Activated CD4-positive, alpha-beta memory T cell treated with anti-CD3 and anti-CD28 coated beads, Interleukin-2, amount 10 ng/mL, durations not matched to agents 7 days and 5 days (primary cell): ENCODE measurements around the gene HOXD1. TPM values are rescaled to one million over a fixed set of nuclear protein-coding genes. Genes with fewer than 3 reads are reported as not detected.

Source experiments
- CTCF ChIA-PET: fragments of 350-600 bp; sonication (Branson Sonifier 250); formaldehyde crosslinking; loops from one replicate; lab custom pipeline; 2021; ENCODE audit warnings: antibody characterized with exemption, inconsistent platforms; lab: Charles Lee
- POLR2A ChIA-PET: fragments of 350-600 bp; sonication (Branson Sonifier 250); formaldehyde crosslinking; loops from one replicate; lab custom pipeline; 2021; ENCODE audit warnings: antibody characterized with exemption; lab: Charles Lee
- DNase-seq: peaks from one replicate; pipeline ENCODE4 v3.0.0-alpha.2; 2020
- H3K27ac Mint-ChIP-seq: one replicate; pipeline ENCODE4 v1.8.0; 2021; ENCODE audit warnings: mild to moderate bottlenecking, mixed read lengths
- H3K27me3 Mint-ChIP-seq: one replicate; pipeline ENCODE4 v1.8.0; 2021; ENCODE audit warnings: mixed read lengths
- H3K36me3 Mint-ChIP-seq: one replicate; pipeline ENCODE4 v1.8.0; 2021; ENCODE audit warnings: low read depth, mixed read lengths
- H3K4me1 Mint-ChIP-seq: one replicate; pipeline ENCODE4 v1.8.0; 2021; ENCODE audit warnings: mixed read lengths
- H3K4me3 Mint-ChIP-seq: one replicate; pipeline ENCODE4 v1.8.0; 2021; ENCODE audit warnings: mild to moderate bottlenecking, mixed read lengths
- H3K9me3 Mint-ChIP-seq: one replicate; pipeline ENCODE4 v1.8.0; 2021; ENCODE audit warnings: mixed read lengths
- total RNA-seq, 2 experiments: library from RNA; stranded (reverse); gene quantifications; one replicate each; pipeline ENCODE4 v1.2.3, GENCODE V29; 2021

HOXD1 gene
- total RNA-seq, 2 experiments from 2014 or later: not detected

- no peaks in the 10 kb centered on the region for H3K9me3 Mint-ChIP-seq
- DNase-seq: no peak
- ChIA-PET POLR2A (no interaction called here), CTCF (interaction anchor here (1.1 kb wide), 1 partner anchor 62 kb away, joined by 3 read pairs; no protein-coding TSS in a partner anchor)
- H3K4me1 Mint-ChIP-seq: peaks cover 13% of the 10 kb centered on the region
- no peak overlapping the region for H3K4me3 Mint-ChIP-seq
- peaks cover 66% of the 10 kb centered on the region for H3K27me3 Mint-ChIP-seq
- peaks cover 4% of the 10 kb centered on the region for H3K36me3 Mint-ChIP-seq
- no peak overlapping the region for H3K27ac Mint-ChIP-seq
These were observed 559 bp downstream of the HOXD1 start for GRCh38 chr2:176188774-176189680.

DNA sequence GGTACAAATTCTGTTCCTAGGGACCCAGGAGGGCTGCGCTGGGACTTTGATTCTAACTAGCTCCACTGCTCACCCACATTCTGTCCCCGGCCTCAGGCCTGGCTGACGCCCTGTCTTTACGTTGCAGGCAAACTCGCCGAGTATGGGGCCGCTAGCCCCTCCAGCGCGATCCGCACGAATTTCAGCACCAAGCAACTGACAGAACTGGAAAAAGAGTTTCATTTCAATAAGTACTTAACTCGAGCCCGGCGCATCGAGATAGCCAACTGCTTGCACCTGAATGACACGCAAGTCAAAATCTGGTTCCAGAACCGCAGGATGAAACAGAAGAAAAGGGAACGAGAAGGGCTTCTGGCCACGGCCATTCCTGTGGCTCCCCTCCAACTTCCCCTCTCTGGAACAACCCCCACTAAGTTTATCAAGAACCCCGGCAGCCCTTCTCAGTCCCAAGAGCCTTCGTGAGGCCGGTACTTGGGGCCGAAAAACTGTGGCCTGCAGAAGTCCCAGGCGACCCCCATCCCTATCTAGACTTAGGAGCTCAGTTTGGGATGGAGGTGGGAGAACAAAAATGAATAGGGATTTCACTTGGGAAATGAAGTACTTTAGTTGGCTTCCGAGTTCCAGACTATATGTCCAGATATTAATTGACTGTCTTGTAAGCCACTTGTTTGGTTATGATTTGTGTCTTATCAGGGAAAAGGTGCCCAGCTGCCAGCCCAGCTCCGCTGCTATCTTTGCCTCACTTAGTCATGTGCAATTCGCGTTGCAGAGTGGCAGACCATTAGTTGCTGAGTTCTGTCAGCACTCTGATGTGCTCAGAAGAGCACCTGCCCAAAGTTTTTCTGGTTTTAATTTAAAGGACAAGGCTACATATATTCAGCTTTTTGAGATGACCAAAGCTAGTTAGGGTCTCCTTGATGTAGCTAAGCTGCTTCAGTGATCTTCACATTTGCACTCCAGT lies 1.5 kb downstream of the HOXD1 start:
- no peaks in the 10 kb centered on the region for H3K9me3 Mint-ChIP-seq
- no peak for DNase-seq
- H3K4me3 Mint-ChIP-seq: no peak overlapping the region
- H3K4me1 Mint-ChIP-seq: peaks cover 13% of the 10 kb centered on the region
- peaks cover 4% of the 10 kb centered on the region for H3K36me3 Mint-ChIP-seq
- H3K27ac Mint-ChIP-seq: no peak overlapping the region
- ChIA-PET CTCF (interaction anchor here (0.6 to 1.2 kb wide), 3 partner anchors 13 to 483 kb away, joined by 3 to 4 read pairs (median 3); no protein-coding TSS in a partner anchor), POLR2A (no interaction called here)
- H3K27me3 Mint-ChIP-seq: peaks cover 69% of the 10 kb centered on the region

DNA sequence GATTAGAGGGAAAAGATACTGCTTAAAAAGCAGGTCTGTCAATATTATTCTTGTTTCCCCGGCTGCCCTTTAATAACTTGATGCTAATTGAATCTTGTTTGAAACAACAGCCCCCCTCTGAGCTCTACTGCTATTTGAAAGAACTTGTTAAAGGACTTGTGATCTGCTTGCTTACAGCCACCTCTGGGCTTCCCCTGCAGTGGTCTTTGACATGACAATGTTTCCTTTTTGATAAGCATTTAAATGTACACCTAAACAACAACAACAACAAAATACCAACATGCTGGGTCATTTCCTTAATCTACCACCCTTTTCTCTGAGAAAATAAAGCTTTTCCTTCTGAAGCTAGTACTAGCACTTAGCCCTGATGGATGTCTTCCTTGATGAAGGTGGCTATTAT lies 3.9 kb downstream of the HOXD1 start:
- Mint-ChIP-seq H3K4me1 (peaks cover 11% of the 10 kb centered on the region), H3K27me3 (peaks cover 63% of the 10 kb centered on the region), H3K27ac (no peak overlapping the region), H3K9me3 (no peaks in the 10 kb centered on the region), H3K4me3 (no peak overlapping the region), H3K36me3 (peaks cover 4% of the 10 kb centered on the region)
- DNase-seq: no peak
- CTCF ChIA-PET: interaction anchor here (0.8 kb wide), 1 partner anchor 113 kb away, joined by 4 read pairs; no protein-coding TSS in a partner anchor
- POLR2A ChIA-PET: no interaction called here

- Mint-ChIP-seq H3K27ac (no peak overlapping the region), H3K27me3 (peaks cover 63% of the 10 kb centered on the region), H3K4me3 (no peak overlapping the region), H3K4me1 (peaks cover 4% of the 10 kb centered on the region), H3K9me3 (no peaks in the 10 kb centered on the region), H3K36me3 (peaks cover 2% of the 10 kb centered on the region)
- CTCF ChIA-PET: no interaction called here
- no peak for DNase-seq
- POLR2A ChIA-PET: no interaction called here
These were observed 4.6 kb downstream of the HOXD1 start for GRCh38 chr2:176193048-176193447.

DNA sequence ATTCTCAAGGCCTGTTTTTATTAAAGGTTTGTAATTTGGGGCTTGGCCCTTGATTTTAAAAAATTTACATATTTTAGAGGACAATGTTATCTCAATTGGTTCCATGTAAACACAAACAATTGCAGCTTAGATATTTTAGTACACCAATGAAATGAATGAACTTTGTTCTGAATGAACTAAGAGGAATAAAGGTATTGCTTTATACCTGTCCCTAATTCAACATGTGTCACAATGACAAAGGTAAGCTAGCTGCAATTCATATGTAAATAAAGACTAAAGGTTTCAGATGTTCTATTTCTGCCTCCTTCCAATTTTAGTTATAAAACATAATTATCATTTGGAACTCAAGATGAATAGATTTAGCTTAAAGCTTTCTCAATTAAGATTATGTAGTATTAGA lies 11.4 kb downstream of the HOXD1 start:
- Mint-ChIP-seq H3K4me1 (no peaks in the 10 kb centered on the region), H3K36me3 (no peaks in the 10 kb centered on the region), H3K27me3 (peaks cover 26% of the 10 kb centered on the region), H3K27ac (no peak overlapping the region), H3K9me3 (no peaks in the 10 kb centered on the region), H3K4me3 (no peak overlapping the region)
- CTCF ChIA-PET: interaction anchor here (0.7 to 0.9 kb wide), 2 partner anchors 23 to 297 kb away, joined by 3 read pairs; no protein-coding TSS in a partner anchor
- no peak for DNase-seq
- POLR2A ChIA-PET: no interaction called here

DNA sequence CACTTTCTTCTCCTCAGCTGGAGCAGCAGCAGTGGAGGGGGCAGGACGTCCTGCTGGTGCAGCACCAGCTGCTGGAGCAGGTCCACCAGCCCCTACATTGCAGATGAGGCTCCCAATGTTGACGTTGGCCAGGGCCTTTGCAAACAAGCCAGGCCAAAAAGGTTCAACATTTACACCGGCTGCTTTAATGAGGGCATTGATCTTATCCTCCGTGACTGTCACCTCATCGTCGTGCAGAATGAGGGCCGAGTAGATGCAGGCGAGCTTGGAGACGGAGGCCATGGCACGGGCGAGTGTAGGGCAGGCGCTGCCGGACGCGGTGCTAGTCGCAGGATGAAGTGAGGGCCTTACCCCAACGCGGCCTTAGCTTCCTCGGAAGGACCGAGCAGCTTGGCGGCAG lies 12.5 kb downstream of the HOXD1 start:
- Mint-ChIP-seq H3K4me1 (no peaks in the 10 kb centered on the region), H3K4me3 (no peak overlapping the region), H3K27ac (no peak overlapping the region), H3K27me3 (peaks cover 23% of the 10 kb centered on the region), H3K36me3 (no peaks in the 10 kb centered on the region), H3K9me3 (no peaks in the 10 kb centered on the region)
- ChIA-PET POLR2A (no interaction called here), CTCF (no interaction called here)
- no peak for DNase-seq

GRCh38 chr2:176202491-176202890 lies 14.0 kb downstream of the HOXD1 start:
- no peaks in the 10 kb centered on the region for H3K36me3 Mint-ChIP-seq
- H3K27me3 Mint-ChIP-seq: peaks cover 16% of the 10 kb centered on the region
- DNase-seq: no peak
- POLR2A ChIA-PET: no interaction called here
- no peaks in the 10 kb centered on the region for H3K9me3 Mint-ChIP-seq
- no peaks in the 10 kb centered on the region for H3K4me1 Mint-ChIP-seq
- CTCF ChIA-PET: no interaction called here
- H3K27ac Mint-ChIP-seq: no peak overlapping the region
- H3K4me3 Mint-ChIP-seq: no peak overlapping the region

GRCh38 chr2:176205126-176205525 lies 16.7 kb downstream of the HOXD1 start:
- DNase-seq: no peak
- CTCF ChIA-PET: no interaction called here
- POLR2A ChIA-PET: no interaction called here
- H3K4me1 Mint-ChIP-seq: no peaks in the 10 kb centered on the region
- no peak overlapping the region for H3K4me3 Mint-ChIP-seq
- H3K27me3 Mint-ChIP-seq: peaks cover 13% of the 10 kb centered on the region
- no peaks in the 10 kb centered on the region for H3K9me3 Mint-ChIP-seq
- no peaks in the 10 kb centered on the region for H3K36me3 Mint-ChIP-seq
- H3K27ac Mint-ChIP-seq: no peak overlapping the region

GRCh38 chr2:176206136-176206535 lies 17.7 kb downstream of the HOXD1 start:
- POLR2A ChIA-PET: no interaction called here
- CTCF ChIA-PET: no interaction called here
- Mint-ChIP-seq H3K4me3 (no peak overlapping the region), H3K4me1 (no peaks in the 10 kb centered on the region), H3K36me3 (no peaks in the 10 kb centered on the region), H3K27me3 (peaks cover 15% of the 10 kb centered on the region), H3K9me3 (no peaks in the 10 kb centered on the region), H3K27ac (no peak overlapping the region)
- DNase-seq: no peak

- H3K27ac Mint-ChIP-seq: no peak overlapping the region
- no peaks in the 10 kb centered on the region for H3K36me3 Mint-ChIP-seq
- CTCF ChIA-PET: interaction anchor here (0.7 kb wide), 1 partner anchor 28 kb away, joined by 3 read pairs; no protein-coding TSS in a partner anchor
- H3K27me3 Mint-ChIP-seq: peaks cover 18% of the 10 kb centered on the region
- H3K9me3 Mint-ChIP-seq: no peaks in the 10 kb centered on the region
- POLR2A ChIA-PET: no interaction called here
- H3K4me1 Mint-ChIP-seq: no peaks in the 10 kb centered on the region
- H3K4me3 Mint-ChIP-seq: no peak overlapping the region
- DNase-seq: no peak
These were observed 18.2 kb downstream of the HOXD1 start for GRCh38 chr2:176206682-176207081.

- Mint-ChIP-seq H3K27me3 (peaks cover 13% of the 10 kb centered on the region), H3K27ac (no peak overlapping the region), H3K9me3 (no peaks in the 10 kb centered on the region), H3K36me3 (no peaks in the 10 kb centered on the region), H3K4me3 (no peak overlapping the region), H3K4me1 (no peaks in the 10 kb centered on the region)
- DNase-seq: no peak
- ChIA-PET CTCF (interaction anchor here (1.4 to 1.6 kb wide), 2 partner anchors 84 to 244 kb away, joined by 3 to 4 read pairs; no protein-coding TSS in a partner anchor), POLR2A (no interaction called here)
These were observed 22.6 kb downstream of the HOXD1 start for GRCh38 chr2:176211110-176211509.

- Mint-ChIP-seq H3K4me1 (no peaks in the 10 kb centered on the region), H3K27ac (no peak overlapping the region), H3K4me3 (no peak overlapping the region), H3K27me3 (peaks cover 13% of the 10 kb centered on the region), H3K36me3 (no peaks in the 10 kb centered on the region), H3K9me3 (no peaks in the 10 kb centered on the region)
- CTCF ChIA-PET: no interaction called here
- no peak for DNase-seq
- POLR2A ChIA-PET: no interaction called here
These were observed 23.8 kb downstream of the HOXD1 start for GRCh38 chr2:176212276-176212675.

- peaks cover 13% of the 10 kb centered on the region for H3K27me3 Mint-ChIP-seq
- CTCF ChIA-PET: no interaction called here
- no peaks in the 10 kb centered on the region for H3K4me1 Mint-ChIP-seq
- H3K4me3 Mint-ChIP-seq: no peak overlapping the region
- DNase-seq: no peak
- no peaks in the 10 kb centered on the region for H3K9me3 Mint-ChIP-seq
- H3K27ac Mint-ChIP-seq: no peak overlapping the region
- POLR2A ChIA-PET: no interaction called here
- no peaks in the 10 kb centered on the region for H3K36me3 Mint-ChIP-seq
These were observed 24.9 kb downstream of the HOXD1 start for GRCh38 chr2:176213406-176213805.
